Liver (tissue), 3 donors: Measurements from ENCODE around the gene NOC2L.

ENCODE experiments used
- EGR1 ChIP-seq, 2 donors: IDR thresholded peaks; 2 replicates each; pipeline ENCODE4 v1.6.1; 2016 to 2018; ENCODE audit warnings: antibody characterized with exemption in 2 of 2, low read depth in 2 of 2
- GABPA ChIP-seq, 2 donors: IDR thresholded peaks in 1 of 2; conservative IDR thresholded peaks in 1 of 2; 2 replicates each; pipeline ENCODE4 v1.6.1; 2016; ENCODE audit warnings: antibody characterized with exemption in 2 of 2, mild to moderate bottlenecking in 1 of 2, moderate library complexity in 1 of 2
- RAD21 ChIP-seq, 2 donors: IDR thresholded peaks; 2 replicates each; pipeline ENCODE4 v1.6.1; 2016; ENCODE audit warnings: antibody characterized with exemption in 2 of 2, mild to moderate bottlenecking in 2 of 2
- REST ChIP-seq: IDR thresholded peaks from 2 replicates; pipeline ENCODE4 v1.6.1; 2016; ENCODE audit warnings: antibody characterized with exemption, mild to moderate bottlenecking
- TAF1 ChIP-seq: conservative IDR thresholded peaks from 2 replicates; pipeline ENCODE4 v1.6.1; 2016; ENCODE audit warnings: antibody characterized with exemption, mild to moderate bottlenecking
- ZBTB33 ChIP-seq: IDR thresholded peaks from 2 replicates; pipeline ENCODE4 v1.6.1; 2016; ENCODE audit warnings: antibody characterized with exemption
- TF ChIP-seq, protein P1 (sequence below): fragments of 150-350 bp; IDR thresholded peaks from 2 replicates; pipeline ENCODE4 v1.5.1; 2017; ENCODE audit warnings: improper control_type of control experiment, low read depth, low read length; ENCODE audit not compliant: missing input control
- donor health status: healthy.
- donor health status: healthy.

DNA sequence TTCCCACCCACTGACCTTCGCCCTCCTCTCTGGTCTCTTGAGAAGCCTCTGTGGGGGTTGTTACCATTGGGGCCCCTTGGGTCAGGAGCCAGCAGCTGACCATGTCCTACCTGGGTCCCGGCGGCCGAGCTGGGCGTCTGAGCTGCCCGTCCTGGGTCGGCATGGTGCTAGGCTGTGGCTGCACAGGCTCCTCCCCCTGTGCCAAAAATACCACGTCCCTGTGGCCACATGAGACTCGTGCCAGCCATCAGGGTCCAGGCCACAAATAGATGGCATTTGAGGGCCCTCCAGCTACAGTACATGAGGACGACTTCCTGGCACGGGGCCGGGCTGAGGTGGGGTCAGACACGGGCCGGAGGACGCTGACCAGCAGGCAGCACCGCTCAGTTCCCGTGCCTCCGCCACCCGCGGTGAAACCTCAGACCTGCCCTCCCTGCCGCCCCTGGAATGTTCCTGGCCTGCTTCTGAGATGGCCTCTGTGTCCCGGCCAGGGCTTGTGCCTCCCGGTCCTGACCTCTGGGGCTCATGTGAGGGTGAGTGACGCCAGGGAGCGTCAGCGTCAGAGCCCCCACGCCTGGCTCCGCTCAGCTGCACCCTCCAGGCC lies 23.0 kb upstream of the NOC2L start, which contains the start of gene PERM1:
- TF ChIP-seq, protein P1, sequence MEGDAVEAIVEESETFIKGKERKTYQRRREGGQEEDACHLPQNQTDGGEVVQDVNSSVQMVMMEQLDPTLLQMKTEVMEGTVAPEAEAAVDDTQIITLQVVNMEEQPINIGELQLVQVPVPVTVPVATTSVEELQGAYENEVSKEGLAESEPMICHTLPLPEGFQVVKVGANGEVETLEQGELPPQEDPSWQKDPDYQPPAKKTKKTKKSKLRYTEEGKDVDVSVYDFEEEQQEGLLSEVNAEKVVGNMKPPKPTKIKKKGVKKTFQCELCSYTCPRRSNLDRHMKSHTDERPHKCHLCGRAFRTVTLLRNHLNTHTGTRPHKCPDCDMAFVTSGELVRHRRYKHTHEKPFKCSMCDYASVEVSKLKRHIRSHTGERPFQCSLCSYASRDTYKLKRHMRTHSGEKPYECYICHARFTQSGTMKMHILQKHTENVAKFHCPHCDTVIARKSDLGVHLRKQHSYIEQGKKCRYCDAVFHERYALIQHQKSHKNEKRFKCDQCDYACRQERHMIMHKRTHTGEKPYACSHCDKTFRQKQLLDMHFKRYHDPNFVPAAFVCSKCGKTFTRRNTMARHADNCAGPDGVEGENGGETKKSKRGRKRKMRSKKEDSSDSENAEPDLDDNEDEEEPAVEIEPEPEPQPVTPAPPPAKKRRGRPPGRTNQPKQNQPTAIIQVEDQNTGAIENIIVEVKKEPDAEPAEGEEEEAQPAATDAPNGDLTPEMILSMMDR = no peak
- TF ChIP-seq GABPA (IDR thresholded peaks at IDR 0.05 in 1 of 2, conservative IDR thresholded peaks at IDR 0.05 in 1 of 2) (no peak), TAF1 (no peak), RAD21 (IDR thresholded peaks at IDR 0.05) (no peak), REST (no peak), EGR1 (IDR thresholded peaks at IDR 0.05; ENCODE audit: low read depth in 2 of 2) (no peak), ZBTB33 (no peak)
